H1 (cell line): Measurements from ENCODE around the gene RAPH1. TPM values are rescaled to one million over a fixed set of nuclear protein-coding genes. Genes with fewer than 3 reads are reported as not detected.

Source experiments
- CTCF ChIA-PET: fragments of 300-600 bp; sonication (Branson Sonifier 250); formaldehyde crosslinking; loops from one replicate; lab custom pipeline; 2021; ENCODE audit not compliant: partially characterized antibody; lab: Charles Lee
- POLR2A ChIA-PET: fragments of 300-600 bp; sonication (Branson Sonifier 250); formaldehyde crosslinking; loops from one replicate; lab custom pipeline; 2021; ENCODE audit warnings: inconsistent platforms; ENCODE audit not compliant: partially characterized antibody; lab: Charles Lee
- DNase-seq, 2 experiments: peaks; one replicate each; pipeline versions ENCODE4 v3.0.0 to v3.0.0-alpha.2; 2010 to 2022; ENCODE audit warnings: low spot score in 2 of 2, low read depth in 1 of 2, mixed read lengths in 1 of 2
- FAIRE-seq: peaks from 2 replicates; lab custom pipeline; 2011; peaks lifted over from hg19 to GRCh38; lab: Jason Lieb, UNC
- H2AFZ ChIP-seq: 2 replicates; pipeline ENCODE4 v1.8.1; 2012; ENCODE audit warnings: low read length, inconsistent platforms
- H2AK5ac ChIP-seq: 2 replicates; pipeline ENCODE4 v1.6.1; 2013; ENCODE audit warnings: low read depth, low read length
- H2BK120ac ChIP-seq: replicated peaks from 2 replicates; pipeline ENCODE3; 2013; ENCODE audit warnings: low read depth, low read length, inconsistent platforms
- H2BK12ac ChIP-seq: 2 replicates; pipeline ENCODE4 v1.6.1; 2013; ENCODE audit warnings: low read depth, low read length
- H2BK15ac ChIP-seq: 2 replicates; pipeline ENCODE4 v1.6.1; 2013; ENCODE audit warnings: low read length
- H2BK20ac ChIP-seq: 2 replicates; pipeline ENCODE4 v1.6.1; 2013; ENCODE audit warnings: low read length
- H2BK5ac ChIP-seq: 2 replicates; pipeline ENCODE4 v1.6.1; 2013; ENCODE audit warnings: low read depth, low read length
- H3K14ac ChIP-seq: 2 replicates; pipeline ENCODE4 v1.6.1; 2013; ENCODE audit warnings: inconsistent platforms; ENCODE audit not compliant: insufficient read length
- H3K18ac ChIP-seq: 2 replicates; pipeline ENCODE4 v1.6.1; 2013; ENCODE audit warnings: low read length; ENCODE audit errors: extremely low read depth
- H3K23ac ChIP-seq: 2 replicates; pipeline ENCODE4 v1.6.1; 2013; ENCODE audit warnings: inconsistent platforms; ENCODE audit not compliant: insufficient read length
- H3K23me2 ChIP-seq: 2 replicates; pipeline ENCODE4 v1.6.1; 2013; ENCODE audit warnings: low read depth, low read length
- H3K27ac ChIP-seq: 2 replicates; pipeline ENCODE4 v1.6.1; 2011; ENCODE audit warnings: low read depth, low read length, inconsistent platforms
- H3K27me3 ChIP-seq, 4 experiments: replicated peaks in 1 of 4; 1 replicate in 1 of 4; 2 replicates in 3 of 4; pipeline versions ENCODE4 v1.6.1 to v1.8.1; 2011 to 2013; ENCODE audit warnings: low read length in 3 of 4, mild to moderate bottlenecking in 3 of 4, inconsistent platforms in 2 of 4, mixed read lengths in 2 of 4, moderate library complexity in 1 of 4; ENCODE audit not compliant: control insufficient read depth in 3 of 4, insufficient read depth in 3 of 4; ENCODE audit errors: extremely low read depth in 1 of 4
- H3K36me3 ChIP-seq, 4 experiments: 2 replicates each; pipeline versions ENCODE4 v1.6.1 to v1.8.1; 2011 to 2013; ENCODE audit warnings: mild to moderate bottlenecking in 4 of 4, low read length in 3 of 4, moderate library complexity in 2 of 4, control low read depth in 1 of 4, inconsistent platforms in 1 of 4; ENCODE audit not compliant: insufficient read depth in 4 of 4, control insufficient read depth in 2 of 4
- H3K4ac ChIP-seq: replicated peaks from 2 replicates; pipeline ENCODE3; 2013; ENCODE audit warnings: low read length, low read depth, mixed read lengths, inconsistent platforms; ENCODE audit not compliant: insufficient read length
- H3K4me1 ChIP-seq, 4 experiments: replicated peaks in 1 of 4; 1 replicate in 1 of 4; 2 replicates in 3 of 4; pipeline versions ENCODE4 v1.6.1 to v1.8.1; 2011 to 2013; ENCODE audit warnings: low read length in 3 of 4, inconsistent platforms in 2 of 4, mixed read lengths in 1 of 4; ENCODE audit not compliant: insufficient read depth in 4 of 4, control insufficient read depth in 3 of 4
- H3K4me2 ChIP-seq, 2 experiments: 2 replicates each; pipeline versions ENCODE4 v1.6.1 to v1.8.1; 2011 to 2013; ENCODE audit warnings: low read depth in 2 of 2, low read length in 2 of 2, control low read depth in 1 of 2, inconsistent platforms in 1 of 2, mild to moderate bottlenecking in 1 of 2; ENCODE audit not compliant: insufficient read depth in 1 of 2
- H3K4me3 ChIP-seq, 4 experiments: fragments of 200-600, 300-600 bp in 1 of 4; sonication (generic), shearing (Covaris generic), sonication (Bioruptor Twin) in 1 of 4; 2 replicates each; pipeline versions ENCODE4 v1.5.1 to v1.8.1; 2011 to 2016; ENCODE audit warnings: low read length in 4 of 4, low read depth in 3 of 4, control low read depth in 2 of 4, inconsistent platforms in 2 of 4, mild to moderate bottlenecking in 2 of 4, mixed read lengths in 1 of 4, moderate library complexity in 1 of 4; ENCODE audit not compliant: insufficient read depth in 2 of 4; ENCODE audit errors: extremely low read depth in 1 of 4
- H3K56ac ChIP-seq: replicated peaks from 2 replicates; pipeline ENCODE3; 2013; ENCODE audit warnings: low read depth, mild to moderate bottlenecking, mixed read lengths, low read length, inconsistent platforms; ENCODE audit not compliant: insufficient read length
- H3K79me1 ChIP-seq: 2 replicates; pipeline ENCODE4 v1.6.1; 2013; ENCODE audit warnings: low read depth, low read length, control low read depth
- H3K79me2 ChIP-seq, 2 experiments: 2 replicates each; pipeline versions ENCODE4 v1.6.1 to v1.8.1; 2012 to 2013; ENCODE audit warnings: low read length in 2 of 2, mild to moderate bottlenecking in 2 of 2, inconsistent platforms in 1 of 2; ENCODE audit not compliant: insufficient read depth in 2 of 2, control insufficient read depth in 1 of 2
- H3K9ac ChIP-seq, 4 experiments: replicated peaks in 1 of 4; 1 replicate in 1 of 4; 2 replicates in 3 of 4; pipeline versions ENCODE4 v1.6.1 to v1.8.1; 2011 to 2013; ENCODE audit warnings: low read depth in 3 of 4, low read length in 3 of 4, control low read depth in 2 of 4, mild to moderate bottlenecking in 2 of 4, moderate library complexity in 2 of 4, inconsistent platforms in 1 of 4; ENCODE audit errors: extremely low read depth in 1 of 4
- H3K9me3 ChIP-seq, 2 experiments: 2 replicates each; pipeline versions ENCODE4 v1.6.1 to v1.8.1; 2012 to 2013; ENCODE audit warnings: mild to moderate bottlenecking in 2 of 2, moderate library complexity in 2 of 2, control low read depth in 1 of 2, inconsistent platforms in 1 of 2, low read depth in 1 of 2, low read length in 1 of 2, mixed read lengths in 1 of 2; ENCODE audit not compliant: insufficient read depth in 2 of 2
- H4K20me1 ChIP-seq, 2 experiments: replicated peaks in 1 of 2; 2 replicates each; pipeline versions ENCODE3 to v1.8.1; 2011 to 2013; ENCODE audit warnings: inconsistent platforms in 2 of 2, low read length in 2 of 2, mild to moderate bottlenecking in 1 of 2; ENCODE audit not compliant: insufficient read depth in 2 of 2, control insufficient read depth in 1 of 2
- H4K5ac ChIP-seq: 2 replicates; pipeline ENCODE4 v1.6.1; 2013; ENCODE audit warnings: low read length, low read depth, mixed read lengths, inconsistent platforms; ENCODE audit not compliant: insufficient read length
- H4K8ac ChIP-seq: 2 replicates; pipeline ENCODE4 v1.8.0; 2013; ENCODE audit warnings: mild to moderate bottlenecking, moderate library complexity, low read length, inconsistent platforms; ENCODE audit not compliant: insufficient read depth; ENCODE audit errors: extremely low read depth
- H4K91ac ChIP-seq: replicated peaks from 2 replicates; pipeline ENCODE3; 2013; ENCODE audit warnings: low read length, mixed read lengths, inconsistent platforms; ENCODE audit not compliant: insufficient read length
- CBX5 ChIP-seq: fragments of 300-800, 300-1000 bp; sonication (generic); IDR thresholded peaks from 2 replicates; pipeline ENCODE4 v1.7.1; 2016; ENCODE audit warnings: antibody characterized with exemption, low read length, low read depth
- CREB1 ChIP-seq: IDR thresholded peaks from 2 replicates; pipeline ENCODE4 v1.6.1; 2012; ENCODE audit warnings: inconsistent platforms
- GABPA ChIP-seq: IDR thresholded peaks from 2 replicates; pipeline ENCODE4 v1.6.1; 2011; ENCODE audit warnings: mild to moderate bottlenecking, low read length, moderate library complexity, borderline replicate concordance; ENCODE audit not compliant: insufficient read depth
- KDM1A ChIP-seq: fragments of 200-600, 300-600 bp; sonication (generic); IDR thresholded peaks from 2 replicates; pipeline ENCODE4 v1.7.1; 2016; ENCODE audit warnings: mild to moderate bottlenecking, low read length, borderline replicate concordance
- NRF1 ChIP-seq: IDR thresholded peaks from 2 replicates; pipeline ENCODE4 v1.6.1; 2011; ENCODE audit warnings: mild to moderate bottlenecking, low read depth, low read length, improper control_type of control experiment
- RAD21 ChIP-seq, 2 experiments: IDR thresholded peaks in 1 of 2; conservative IDR thresholded peaks in 1 of 2; 2 replicates each; pipeline ENCODE4 v1.6.1; 2011; ENCODE audit warnings: low read depth in 2 of 2, low read length in 2 of 2, improper control_type of control experiment in 1 of 2, inconsistent platforms in 1 of 2, mild to moderate bottlenecking in 1 of 2, moderate library complexity in 1 of 2
- RFX5 ChIP-seq: IDR thresholded peaks from 2 replicates; pipeline ENCODE4 v1.6.1; 2011; ENCODE audit warnings: low read depth, low read length, improper control_type of control experiment, borderline replicate concordance
- SAP30 ChIP-seq: fragments of 300-600 bp; sonication (generic); IDR thresholded peaks from 2 replicates; pipeline ENCODE4 v1.7.1; 2012; ENCODE audit warnings: low read length, moderate library complexity, mild to moderate bottlenecking, inconsistent platforms; ENCODE audit not compliant: insufficient read depth, insufficient replicate concordance
- SIRT6 ChIP-seq: IDR thresholded peaks from one replicate; pipeline ENCODE4 v1.7.1; 2012; ENCODE audit warnings: low read length, inconsistent platforms
- SIX5 ChIP-seq: IDR thresholded peaks from 2 replicates; pipeline ENCODE4 v1.6.1; 2011; ENCODE audit warnings: mild to moderate bottlenecking, low read depth, low read length
- TAF1 ChIP-seq: IDR thresholded peaks from 2 replicates; pipeline ENCODE4 v1.6.1; 2011; ENCODE audit warnings: mild to moderate bottlenecking, low read depth, low read length
- TBP ChIP-seq: IDR thresholded peaks from 2 replicates; pipeline ENCODE4 v1.6.1; 2011; ENCODE audit warnings: low read depth, low read length, improper control_type of control experiment
- YY1 ChIP-seq: IDR thresholded peaks from 2 replicates; pipeline ENCODE4 v1.6.1; 2011; ENCODE audit warnings: low read depth, mild to moderate bottlenecking, low read length
- WGBS, 2 experiments: shearing (Covaris generic) in 1 of 2; methylation state at CpG; one replicate each; pipeline versions ENCODE4 v1.1.6 to v1.1.7; 2013 to 2015; ENCODE audit warnings: low lambda C conversion rate in 2 of 2, mixed read lengths in 2 of 2, inconsistent platforms in 1 of 2, low coverage in 1 of 2, missing lambda C conversion rate in 1 of 2; ENCODE audit not compliant: insufficient replicate concordance in 2 of 2, insufficient coverage in 1 of 2, insufficient read length in 1 of 2; ENCODE audit errors: extremely low coverage in 1 of 2, missing lambda C conversion rate in 1 of 2; 5-methylcytosine and 5-hydroxymethylcytosine counted together
- polyA plus RNA-seq, 7 experiments: library from polyadenylated mRNA; depleted of rRNA in 3 of 7; stranded (reverse) in 5 of 7; unstranded in 2 of 7; fragments of >200 nt in 5 of 7; fragments of 200-250 nt in 2 of 7; gene quantifications; 1 replicate in 5 of 7; 2 replicates in 1 of 7; 4 replicates in 1 of 7; pipeline versions ENCODE4 v1.2.1 to v1.2.3, GENCODE V29; 2011 to 2013; ENCODE audit warnings: missing spikeins in 2 of 7, mixed read lengths in 2 of 7
- total RNA-seq: library from RNA; stranded (reverse); fragmentation: NEBNext Ultra II Directional; extraction: Animal tissue kit (Norgen Biotek cat#: 25700); gene quantifications from 2 replicates; pipeline ENCODE4 v1.2.1, GENCODE V29; 2021

Gene RAPH1
- total and polyA plus RNA-seq, 2 of the 8 experiments (the other 6 are each of a cell fraction or from before 2014, with no cell fraction given): 3.8 to 27.4 TPM

- WGBS, 2 experiments: 88% methylated on average over 1 of the region's 1 CpG; no CpG with 5 or more reads in 1 of the 2 experiments
- CTCF ChIA-PET: no interaction called here
- peaks cover 0 to 82% of the 10 kb centered on the region in 2 experiments; a peak in 3 of 4 replicates for H3K79me2 ChIP-seq
Observed at GRCh38 chr2:203359450-203359849, 175.7 kb downstream of the RAPH1 start.

More at GRCh38 chr2:203359450-203359849, 175.7 kb downstream of the RAPH1 start:
- no peak overlapping the region for H3K56ac ChIP-seq
- no peak overlapping the region for H2BK20ac ChIP-seq
- H3K4me2 ChIP-seq: no peak overlapping the region
- H3K9me3 ChIP-seq: no peaks in the 10 kb centered on the region
- no peak for FAIRE-seq
- no peak overlapping the region for H2BK12ac ChIP-seq
- H2BK5ac ChIP-seq: no peak overlapping the region
- POLR2A ChIA-PET: no interaction called here
- H2BK120ac ChIP-seq: no peak overlapping the region
- no peak overlapping the region for H4K8ac ChIP-seq
- no peaks in the 10 kb centered on the region for H3K27me3 ChIP-seq
- H3K18ac ChIP-seq: no peak overlapping the region
- peaks cover 3 to 6% of the 10 kb centered on the region in 2 experiments for H4K20me1 ChIP-seq
- peaks cover 5% of the 10 kb centered on the region; the same call in 1 of the 2 replicates for H3K79me1 ChIP-seq
- H4K5ac ChIP-seq: no peak overlapping the region
- H3K14ac ChIP-seq: no peak overlapping the region
- H3K4me3 ChIP-seq: no peak overlapping the region
- no peak overlapping the region for H2BK15ac ChIP-seq
- H4K91ac ChIP-seq: no peak overlapping the region
- H2AK5ac ChIP-seq: no peak overlapping the region
- TF ChIP-seq TAF1 (no peak), RFX5 (no peak), NRF1 (no peak), KDM1A (no peak), GABPA (no peak), YY1 (no peak), CREB1 (no peak), CBX5 (no peak), SAP30 (no peak), TBP (no peak), RAD21 (IDR thresholded peaks at IDR 0.05 in 1 of 2, conservative IDR thresholded peaks at IDR 0.05 in 1 of 2; ENCODE audit: low read depth in 2 of 2, low read length in 2 of 2) (no peak), SIX5 (no peak), SIRT6 (no peak)
- TF ChIP-seq, all 59 proteins: peak for 0
- Histone ChIP-seq H3K36me3 (peaks cover 0 to 5% (median 3%) of the 10 kb centered on the region in 4 experiments; a peak in 3 of 8 replicates), H3K27ac (no peak overlapping the region), H2AFZ (no peak overlapping the region), H3K23ac (no peak overlapping the region), H3K4me1 (peaks cover 0 to 2% (median 0%) of the 10 kb centered on the region in 4 experiments; a peak in 1 of 7 replicates), H3K23me2 (no peaks in the 10 kb centered on the region), H3K9ac (no peak overlapping the region), H3K4ac (no peak overlapping the region)
- no peak for DNase-seq
